ENCODE data around the gene SCAMP5. TPM values are rescaled to one million over a fixed set of nuclear protein-coding genes. Genes with fewer than 3 reads are reported as not detected.

SCAMP5 gene
- total RNA-seq, 1 donor from 2014 or later = 16.4 TPM

DNA sequence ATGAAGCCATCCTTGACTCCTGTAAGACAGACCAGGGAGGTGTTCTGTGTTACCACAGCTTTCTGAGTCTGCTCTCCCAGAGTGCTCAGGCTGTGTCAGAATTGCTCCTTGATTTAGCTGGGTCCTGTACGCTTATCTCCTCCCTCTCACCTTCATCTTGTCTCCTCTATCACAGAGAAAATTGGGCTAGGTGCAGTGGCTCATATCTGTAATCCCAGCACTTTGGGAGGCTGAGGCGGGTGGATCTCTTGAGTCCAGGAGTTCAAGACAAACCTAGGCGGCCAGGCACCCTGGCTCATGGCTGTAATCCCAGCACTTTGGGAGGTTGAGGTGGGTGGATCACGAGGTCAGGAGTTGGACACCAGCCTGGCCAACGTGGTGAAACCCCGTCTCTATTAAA lies 5.9 kb downstream of the SCAMP5 start:
- peaks cover 9% of the 10 kb centered on the region for H3K27me3 ChIP-seq
- Mint-ChIP-seq H3K27me3 (ENCODE audit: insufficient read depth, low read depth) (peaks cover 23% of the 10 kb centered on the region), H3K4me3 (no peak overlapping the region), H3K36me3 (peaks cover 8% of the 10 kb centered on the region), H3K9me3 (no peaks in the 10 kb centered on the region), H3K27ac (no peak overlapping the region), H3K4me1 (peaks cover 6% of the 10 kb centered on the region)
- H3K4me3 ChIP-seq = no peak overlapping the region
- no peaks in the 10 kb centered on the region for H3F3A ChIP-seq (ENCODE audit: low read depth)
- no peak overlapping the region for H2AFZ ChIP-seq (replicated peaks)
- no peaks in the 10 kb centered on the region for H3K9me3 ChIP-seq (ENCODE audit: low read depth)
- H3K4me2 ChIP-seq = no peak overlapping the region
- TF ChIP-seq, protein P1, sequence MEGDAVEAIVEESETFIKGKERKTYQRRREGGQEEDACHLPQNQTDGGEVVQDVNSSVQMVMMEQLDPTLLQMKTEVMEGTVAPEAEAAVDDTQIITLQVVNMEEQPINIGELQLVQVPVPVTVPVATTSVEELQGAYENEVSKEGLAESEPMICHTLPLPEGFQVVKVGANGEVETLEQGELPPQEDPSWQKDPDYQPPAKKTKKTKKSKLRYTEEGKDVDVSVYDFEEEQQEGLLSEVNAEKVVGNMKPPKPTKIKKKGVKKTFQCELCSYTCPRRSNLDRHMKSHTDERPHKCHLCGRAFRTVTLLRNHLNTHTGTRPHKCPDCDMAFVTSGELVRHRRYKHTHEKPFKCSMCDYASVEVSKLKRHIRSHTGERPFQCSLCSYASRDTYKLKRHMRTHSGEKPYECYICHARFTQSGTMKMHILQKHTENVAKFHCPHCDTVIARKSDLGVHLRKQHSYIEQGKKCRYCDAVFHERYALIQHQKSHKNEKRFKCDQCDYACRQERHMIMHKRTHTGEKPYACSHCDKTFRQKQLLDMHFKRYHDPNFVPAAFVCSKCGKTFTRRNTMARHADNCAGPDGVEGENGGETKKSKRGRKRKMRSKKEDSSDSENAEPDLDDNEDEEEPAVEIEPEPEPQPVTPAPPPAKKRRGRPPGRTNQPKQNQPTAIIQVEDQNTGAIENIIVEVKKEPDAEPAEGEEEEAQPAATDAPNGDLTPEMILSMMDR (IDR thresholded peaks at IDR 0.05) = no peak
- TF ChIP-seq EZH2phosphoT487 (IDR thresholded peaks at IDR 0.05) = no peak
- no peak for TF ChIP-seq EZH2 (IDR thresholded peaks at IDR 0.05)
- H3K36me3 ChIP-seq = no peaks in the 10 kb centered on the region
- peaks cover 10% of the 10 kb centered on the region for H4K20me1 ChIP-seq (ENCODE audit: low read depth)
- no peak for DNase-seq (ENCODE audit: low spot score)
- H3K4me1 ChIP-seq = peaks cover 4% of the 10 kb centered on the region
- no peak overlapping the region for H3K9ac ChIP-seq
- H3K27ac ChIP-seq = no peak overlapping the region
- peaks cover 14% of the 10 kb centered on the region for H3K79me2 ChIP-seq (ENCODE audit: low read depth)

DNA sequence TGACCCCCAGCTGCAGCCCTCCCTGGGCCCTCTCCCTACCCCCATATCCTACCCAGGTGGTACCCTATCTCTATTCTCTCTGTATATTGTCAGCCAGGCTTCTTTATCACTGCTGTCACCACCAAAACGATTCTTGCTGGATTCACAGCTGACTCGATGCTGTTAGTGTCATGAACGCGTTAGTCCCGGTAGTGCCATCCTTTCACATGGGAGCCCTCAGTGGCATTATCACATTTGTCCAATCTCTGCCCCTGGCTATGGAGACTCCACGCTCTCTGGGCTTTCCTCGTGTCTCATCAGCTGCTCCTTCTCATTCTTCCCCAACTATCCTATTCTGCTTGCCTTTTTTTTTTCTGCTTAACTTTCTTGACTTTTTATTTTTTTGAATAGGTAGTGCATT lies 7.0 kb downstream of the SCAMP5 start:
- no peak for TF ChIP-seq EZH2 (IDR thresholded peaks at IDR 0.05)
- Histone ChIP-seq H3K27me3 (no peaks in the 10 kb centered on the region), H3K36me3 (no peaks in the 10 kb centered on the region), H3K4me1 (no peaks in the 10 kb centered on the region), H2AFZ (replicated peaks) (no peak overlapping the region), H3K27ac (no peak overlapping the region), H3K4me3 (no peak overlapping the region), H4K20me1 (ENCODE audit: low read depth) (no peaks in the 10 kb centered on the region), H3K9me3 (ENCODE audit: low read depth) (no peaks in the 10 kb centered on the region), H3K79me2 (ENCODE audit: low read depth) (peaks cover 3% of the 10 kb centered on the region), H3F3A (ENCODE audit: low read depth) (no peaks in the 10 kb centered on the region), H3K4me2 (no peak overlapping the region), H3K9ac (no peak overlapping the region)
- H3K36me3 Mint-ChIP-seq = peaks cover 3% of the 10 kb centered on the region
- no peaks in the 10 kb centered on the region for H3K4me1 Mint-ChIP-seq
- no peak for DNase-seq (ENCODE audit: low spot score)
- H3K27ac Mint-ChIP-seq = no peak overlapping the region
- peaks cover 14% of the 10 kb centered on the region for H3K27me3 Mint-ChIP-seq (ENCODE audit: insufficient read depth, low read depth)
- no peaks in the 10 kb centered on the region for H3K9me3 Mint-ChIP-seq
- H3K4me3 Mint-ChIP-seq = no peak overlapping the region

DNA sequence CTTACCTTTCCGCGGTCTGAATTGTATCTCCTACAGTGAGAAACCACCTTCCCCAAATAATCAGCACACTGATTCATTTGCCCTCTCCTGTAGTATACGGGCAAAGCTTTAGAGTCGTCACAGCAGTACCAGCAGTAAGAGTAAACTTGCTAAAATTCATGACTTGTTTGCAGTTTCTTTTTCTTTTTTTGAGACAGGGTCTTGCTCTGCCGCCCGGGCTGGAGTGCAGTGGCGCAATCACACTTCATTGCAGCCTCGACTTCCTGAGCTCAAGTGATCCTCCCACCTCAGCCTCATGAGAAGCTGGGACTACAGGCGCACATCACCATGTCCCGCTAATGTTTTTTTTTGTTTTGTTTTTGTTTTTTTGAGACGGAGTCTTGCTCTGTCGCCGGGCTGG lies 11.9 kb downstream of the SCAMP5 start:
- Histone ChIP-seq H3K36me3 (no peaks in the 10 kb centered on the region), H3K9ac (no peak overlapping the region), H3K4me1 (no peaks in the 10 kb centered on the region), H3K9me3 (ENCODE audit: low read depth) (no peaks in the 10 kb centered on the region), H4K20me1 (ENCODE audit: low read depth) (no peaks in the 10 kb centered on the region), H3K4me2 (no peak overlapping the region), H3K27me3 (no peaks in the 10 kb centered on the region), H2AFZ (replicated peaks) (no peak overlapping the region), H3K27ac (no peak overlapping the region), H3K4me3 (no peak overlapping the region), H3K79me2 (ENCODE audit: low read depth) (no peaks in the 10 kb centered on the region), H3F3A (ENCODE audit: low read depth) (no peaks in the 10 kb centered on the region)
- H3K27me3 Mint-ChIP-seq (ENCODE audit: insufficient read depth, low read depth) = no peaks in the 10 kb centered on the region
- DNase-seq (ENCODE audit: low spot score) = no peak
- H3K36me3 Mint-ChIP-seq = peaks cover 2% of the 10 kb centered on the region
- no peak overlapping the region for H3K4me3 Mint-ChIP-seq
- H3K9me3 Mint-ChIP-seq = no peaks in the 10 kb centered on the region
- TF ChIP-seq, protein P1 (IDR thresholded peaks at IDR 0.05) = no peak
- TF ChIP-seq EZH2 (IDR thresholded peaks at IDR 0.05) (no peak), EZH2phosphoT487 (IDR thresholded peaks at IDR 0.05) (no peak)
- peak overlapping the region; percentile 16 for H3K27ac Mint-ChIP-seq
- H3K4me1 Mint-ChIP-seq = no peaks in the 10 kb centered on the region

DNA sequence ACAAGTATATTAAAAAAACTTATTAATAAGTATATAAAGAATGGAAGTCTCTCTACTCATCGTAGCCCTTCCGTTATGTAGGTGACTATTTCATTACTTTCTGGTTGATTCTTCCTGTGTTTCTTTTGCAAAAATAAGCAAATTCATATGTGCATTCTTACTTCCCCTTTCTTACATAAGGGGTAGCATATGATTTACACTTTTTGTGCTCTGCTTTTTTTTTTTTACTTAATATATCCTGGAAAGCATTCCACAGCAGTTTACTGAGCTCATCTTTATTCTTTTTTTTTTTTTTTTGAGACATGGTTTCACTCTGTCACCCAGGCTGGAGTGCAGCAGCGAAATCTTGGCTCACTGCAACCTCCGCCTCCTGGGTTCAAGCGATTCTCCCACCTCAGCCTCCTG lies 12.9 kb downstream of the SCAMP5 start:
- H3K9ac ChIP-seq = no peak overlapping the region
- H3F3A ChIP-seq (ENCODE audit: low read depth) = no peaks in the 10 kb centered on the region
- no peaks in the 10 kb centered on the region for H3K9me3 ChIP-seq (ENCODE audit: low read depth)
- no peak overlapping the region for H2AFZ ChIP-seq (replicated peaks)
- no peak overlapping the region for H3K4me2 ChIP-seq
- H3K27me3 ChIP-seq = no peaks in the 10 kb centered on the region
- no peak overlapping the region for H3K4me3 Mint-ChIP-seq
- H3K36me3 ChIP-seq = no peaks in the 10 kb centered on the region
- H3K4me3 ChIP-seq = no peak overlapping the region
- TF ChIP-seq EZH2phosphoT487 (IDR thresholded peaks at IDR 0.05) (no peak), EZH2 (IDR thresholded peaks at IDR 0.05) (no peak)
- TF ChIP-seq, protein P1 (IDR thresholded peaks at IDR 0.05) = no peak
- H3K9me3 Mint-ChIP-seq = no peaks in the 10 kb centered on the region
- no peaks in the 10 kb centered on the region for H3K4me1 Mint-ChIP-seq
- no peaks in the 10 kb centered on the region for H3K27me3 Mint-ChIP-seq (ENCODE audit: insufficient read depth, low read depth)
- DNase-seq (ENCODE audit: low spot score) = no peak
- H4K20me1 ChIP-seq (ENCODE audit: low read depth) = no peaks in the 10 kb centered on the region
- no peaks in the 10 kb centered on the region for H3K79me2 ChIP-seq (ENCODE audit: low read depth)
- H3K4me1 ChIP-seq = no peaks in the 10 kb centered on the region
- no peak overlapping the region for H3K27ac ChIP-seq
- H3K36me3 Mint-ChIP-seq = peaks cover 2% of the 10 kb centered on the region
- H3K27ac Mint-ChIP-seq = no peak overlapping the region
